Activated gamma-delta T cell (primary cell): ENCODE data around the gene CADM2.
"Not testable (repeated sequence)": the region's sequence is repeated elsewhere in the genome, so short reads cannot be mapped to it uniquely, and the experiment has no call there.

ENCODE experiments used
- DNase-seq: peaks from one replicate; lab custom pipeline; 2025; lab: John Stamatoyannopoulos, UW

The CADM2 gene

GRCh38 chr3:85481411-85482212 lies 522.8 kb downstream of the CADM2 start:
- no peak for DNase-seq

GRCh38 chr3:85482213-85482490 lies 523.4 kb downstream of the CADM2 start:
- DNase-seq = no peak

- DNase-seq = no peak
Measured at GRCh38 chr3:85483986-85484385, 525.2 kb downstream of the CADM2 start.

- no peak for DNase-seq
Measured at GRCh38 chr3:85487375-85487774, 528.6 kb downstream of the CADM2 start.

GRCh38 chr3:85495602-85496001 lies 536.8 kb downstream of the CADM2 start:
- no peak for DNase-seq

- no peak for DNase-seq
Measured at GRCh38 chr3:85498177-85498576, 539.4 kb downstream of the CADM2 start.

- no peak for DNase-seq
Measured at GRCh38 chr3:85502148-85502875, 543.5 kb downstream of the CADM2 start.

- DNase-seq = peak; percentile 12
Measured at GRCh38 chr3:85504129-85504784, 545.5 kb downstream of the CADM2 start.

GRCh38 chr3:85504785-85505511 lies 546.2 kb downstream of the CADM2 start:
- peak; percentile 12 for DNase-seq

- DNase-seq = not testable (repeated sequence)
Measured at GRCh38 chr3:85507052-85507451, 548.3 kb downstream of the CADM2 start.

- DNase-seq = no peak
Measured at GRCh38 chr3:85508659-85509058, 549.9 kb downstream of the CADM2 start.

- DNase-seq = no peak
Measured at GRCh38 chr3:85516146-85516545, 557.4 kb downstream of the CADM2 start.

GRCh38 chr3:85524104-85524503 lies 565.3 kb downstream of the CADM2 start:
- DNase-seq = no peak

- no peak for DNase-seq
Measured at GRCh38 chr3:85525264-85525663, 566.5 kb downstream of the CADM2 start.

- DNase-seq = no peak
Measured at GRCh38 chr3:85533586-85533985, 574.8 kb downstream of the CADM2 start.

- no peak for DNase-seq
Measured at GRCh38 chr3:85535517-85535916, 576.7 kb downstream of the CADM2 start.

GRCh38 chr3:85539232-85539631 lies 580.4 kb downstream of the CADM2 start:
- DNase-seq = no peak

GRCh38 chr3:85554153-85554552 lies 595.4 kb downstream of the CADM2 start:
- no peak for DNase-seq

- no peak for DNase-seq
Measured at GRCh38 chr3:85560088-85560785, 601.4 kb downstream of the CADM2 start.

- no peak for DNase-seq
Measured at GRCh38 chr3:85567071-85567676, 608.4 kb downstream of the CADM2 start.

GRCh38 chr3:85570819-85571218 lies 612.0 kb downstream of the CADM2 start:
- DNase-seq = no peak
